Stimulated activated CD4-positive, alpha-beta T cell treated with anti-CD3 and anti-CD28 coated beads, Interleukin-15, amount 100 ng/mL, for 1 hour (primary cell): Measurements from ENCODE around the gene NCSTN.

Experiments used
- DNase-seq, 2 donors: peaks; one replicate each; pipeline ENCODE4 v3.0.0-alpha.2; 2020; ENCODE audit warnings: low read depth in 1 of 2, low spot score in 1 of 2

Gene NCSTN

DNA sequence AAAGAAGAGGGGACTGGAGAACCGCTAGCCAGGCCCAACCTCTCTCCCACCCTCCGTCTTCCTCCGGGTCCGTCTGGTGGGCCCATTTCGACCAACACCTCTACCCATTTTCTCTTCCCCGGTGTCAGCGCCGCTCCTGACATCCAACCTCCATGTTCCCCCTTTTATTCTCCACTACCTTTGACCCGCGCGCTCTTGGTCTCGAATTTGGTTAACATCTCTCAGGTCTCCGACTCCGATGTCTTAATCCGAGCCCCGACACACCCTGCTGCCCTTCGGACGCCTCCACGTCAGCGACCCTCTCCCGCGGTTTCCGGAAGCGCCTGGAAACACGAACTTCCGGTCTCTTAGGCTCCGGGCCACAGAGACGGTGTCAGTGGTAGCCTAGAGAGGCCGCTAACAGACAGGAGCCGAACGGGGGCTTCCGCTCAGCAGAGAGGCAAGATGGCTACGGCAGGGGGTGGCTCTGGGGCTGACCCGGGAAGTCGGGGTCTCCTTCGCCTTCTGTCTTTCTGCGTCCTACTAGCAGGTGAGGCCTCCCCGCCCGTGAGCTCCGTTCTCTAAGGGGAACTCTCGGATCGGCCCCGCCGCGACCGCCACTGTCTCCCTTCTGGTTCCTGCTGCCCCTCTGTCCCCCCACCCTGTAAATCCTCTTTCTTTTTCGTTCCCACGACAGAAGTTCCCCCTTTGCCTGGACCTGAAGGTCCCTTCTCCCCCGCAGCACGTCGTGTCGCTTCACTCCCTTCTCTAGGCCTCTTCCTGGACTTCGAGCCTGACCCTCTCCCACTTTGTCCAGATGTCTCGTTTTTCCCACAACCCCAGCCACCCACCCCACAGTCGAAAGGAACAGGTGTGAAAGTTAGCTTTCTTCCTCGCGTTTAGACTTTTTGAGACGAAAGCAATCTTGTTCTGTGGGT lies at the start of gene NCSTN, which contains the start of gene COPA:
TSS of gene NCSTN (plus strand) at position 431 of the 917 bp plus-strand sequence. CDS start at position 445, 14 bp downstream.
TSS of gene COPA (minus strand) at position 298 of the 917 bp plus-strand sequence. CDS start at position 218, 80 bp downstream.
- DNase-seq: peak; percentile 69 to 73

DNA sequence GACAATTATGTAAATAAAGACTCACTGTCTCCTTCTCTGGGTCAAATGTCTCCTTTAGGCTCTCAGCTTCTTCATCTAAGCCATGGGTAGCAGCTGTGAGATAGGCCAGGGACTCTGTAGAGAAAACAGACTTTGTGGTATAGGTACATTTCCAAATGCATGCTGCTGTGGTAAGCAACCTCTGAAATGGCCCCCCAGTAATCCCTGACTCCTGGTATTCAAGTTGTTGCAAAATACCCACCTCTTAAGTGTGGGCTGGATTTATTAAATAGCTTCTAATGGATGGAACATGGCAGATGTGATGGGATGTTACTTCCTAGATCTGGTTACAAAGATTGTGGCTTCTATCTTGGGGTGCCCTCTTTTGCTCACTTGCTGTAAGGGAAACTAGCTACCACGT lies 47.1 kb upstream of the NCSTN start:
- no peak for DNase-seq

DNA sequence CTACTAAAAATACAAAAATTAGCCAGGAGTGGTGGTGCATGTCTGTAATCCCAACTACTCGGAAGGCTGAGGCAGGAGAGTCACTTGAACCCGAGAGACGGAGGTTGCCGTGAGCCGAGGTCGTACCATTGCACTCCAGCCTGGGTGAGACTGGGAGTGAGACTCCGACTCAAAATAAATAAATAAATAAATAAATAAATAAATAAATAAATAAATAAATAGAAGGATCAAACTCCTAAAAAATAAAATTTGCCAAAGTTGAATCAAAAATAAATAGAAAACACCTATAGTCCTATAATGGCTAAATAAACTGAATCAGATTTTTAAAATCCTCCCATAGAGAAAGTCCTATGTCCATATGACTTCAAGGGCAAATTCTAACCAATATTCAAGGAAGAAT lies 43.0 kb upstream of the NCSTN start:
- no peak for DNase-seq

DNA sequence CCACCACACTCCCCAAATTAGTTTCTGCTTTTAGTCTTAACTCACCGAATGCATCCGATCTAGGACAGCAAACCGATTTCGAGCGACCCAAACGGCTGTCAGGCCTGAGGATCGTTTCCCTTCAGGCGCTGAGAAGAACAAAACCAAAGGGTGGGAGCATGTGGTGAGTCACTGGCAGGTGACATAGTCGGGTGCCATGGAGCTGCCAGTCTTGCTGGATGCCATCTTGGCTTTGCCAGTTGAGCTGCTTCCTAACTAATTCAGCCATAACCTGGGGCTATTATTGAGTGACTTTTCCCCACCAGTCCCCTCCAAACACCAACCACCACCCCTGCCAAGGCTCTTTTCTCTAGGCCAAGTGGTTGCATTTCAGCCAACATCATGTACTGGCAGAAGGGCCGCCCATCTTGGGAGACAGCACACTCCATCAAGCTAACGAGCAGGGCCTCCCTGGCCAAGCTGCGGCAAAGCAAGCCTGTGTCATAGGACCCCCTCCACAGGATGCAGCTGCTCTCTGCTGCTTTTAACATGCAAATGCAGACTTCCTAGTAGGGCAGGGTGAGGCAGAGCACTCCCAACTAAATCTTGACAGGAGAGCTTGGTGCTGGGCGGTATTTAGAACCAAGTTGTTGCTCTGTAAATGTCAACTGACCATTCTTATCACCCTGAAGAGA lies 35.9 kb upstream of the NCSTN start:
- no peak for DNase-seq

DNA sequence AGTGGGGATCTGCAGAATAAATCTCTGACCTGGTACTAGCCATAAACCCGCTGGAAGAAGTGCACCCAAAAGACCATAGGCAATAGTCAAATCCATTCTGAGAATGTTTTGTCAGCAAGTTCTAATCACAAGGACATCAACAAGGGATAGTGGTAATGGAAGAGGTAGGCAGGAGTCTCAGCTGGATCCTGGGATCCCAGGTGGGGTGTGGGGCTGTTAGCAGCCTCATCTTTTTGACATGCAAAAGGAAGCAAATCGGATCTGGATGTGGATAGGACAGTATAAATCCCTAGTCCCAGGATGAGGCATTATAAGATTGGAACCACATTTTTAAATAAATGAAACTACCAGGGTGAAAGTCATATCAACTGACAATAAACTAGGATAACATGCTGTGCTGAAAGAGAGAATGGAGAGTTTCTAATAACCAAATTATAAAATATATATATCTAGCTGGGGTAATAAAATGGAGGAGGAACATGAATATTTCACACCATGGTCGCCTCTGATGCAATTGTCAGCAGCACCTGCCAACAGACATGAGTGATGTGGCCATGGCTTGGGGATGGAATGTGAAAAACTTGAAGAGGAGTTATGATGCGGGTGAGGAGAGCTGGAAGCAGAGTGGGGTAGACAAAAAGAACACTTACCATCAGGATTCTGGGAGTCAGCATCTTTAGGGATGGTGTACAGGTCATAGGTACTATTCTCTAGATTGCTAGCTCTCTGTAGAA lies 34.6 kb upstream of the NCSTN start:
- no peak for DNase-seq

DNA sequence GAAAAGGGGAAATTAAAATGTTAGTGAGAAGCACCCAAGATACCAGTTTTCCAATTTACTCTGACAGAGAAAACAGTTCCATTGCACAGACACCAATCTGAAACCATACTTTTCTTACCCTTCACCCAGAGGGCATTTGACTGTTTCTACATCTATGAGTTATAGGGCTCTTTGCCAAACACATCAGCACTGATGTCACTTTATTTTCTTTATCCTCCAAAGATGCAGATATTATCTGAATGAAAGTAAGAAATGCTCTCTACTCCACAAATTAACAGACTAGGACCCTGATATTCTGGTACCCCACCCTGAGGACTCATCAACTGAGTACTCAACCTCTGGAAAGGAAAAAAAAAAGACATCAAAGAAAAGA lies 34.0 kb upstream of the NCSTN start:
- DNase-seq: no peak

DNA sequence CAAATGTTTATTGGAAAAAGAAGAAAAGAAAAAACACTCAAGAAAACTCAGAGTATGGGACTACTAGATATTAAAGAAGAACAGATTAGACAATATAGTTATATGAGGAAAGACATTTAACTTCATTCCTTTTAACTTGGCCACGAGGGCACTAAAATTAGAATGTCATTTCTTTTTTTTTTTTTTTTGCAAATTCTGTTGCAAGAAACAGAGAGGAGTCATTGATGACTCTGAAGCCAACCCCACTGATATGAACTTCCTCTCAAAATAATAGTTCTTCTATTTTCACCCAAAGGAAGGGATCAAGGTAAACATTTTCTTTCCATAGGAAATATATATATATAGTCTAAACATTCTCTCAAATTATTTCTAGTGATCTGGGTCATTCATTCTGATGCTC lies 33.6 kb upstream of the NCSTN start:
- no peak for DNase-seq

DNA sequence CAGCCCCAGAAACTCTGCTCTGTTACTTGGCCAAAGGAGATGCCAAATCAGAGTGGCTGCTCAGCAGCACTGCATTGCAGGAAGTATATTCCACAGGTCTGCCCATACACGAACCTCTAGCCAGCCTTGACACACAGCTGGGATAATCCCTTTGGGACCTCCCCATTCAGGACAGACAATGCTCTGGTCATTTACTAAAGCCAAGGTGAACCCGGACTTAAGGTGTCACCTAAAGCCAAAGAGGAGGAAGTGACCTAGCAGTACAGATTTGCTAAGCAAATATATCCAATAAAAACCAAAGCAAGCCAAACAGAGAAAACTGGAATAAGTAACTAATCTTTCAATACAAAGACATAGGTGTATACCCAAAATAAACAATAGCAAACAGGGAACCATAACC lies 27.8 kb upstream of the NCSTN start:
- no peak for DNase-seq

DNA sequence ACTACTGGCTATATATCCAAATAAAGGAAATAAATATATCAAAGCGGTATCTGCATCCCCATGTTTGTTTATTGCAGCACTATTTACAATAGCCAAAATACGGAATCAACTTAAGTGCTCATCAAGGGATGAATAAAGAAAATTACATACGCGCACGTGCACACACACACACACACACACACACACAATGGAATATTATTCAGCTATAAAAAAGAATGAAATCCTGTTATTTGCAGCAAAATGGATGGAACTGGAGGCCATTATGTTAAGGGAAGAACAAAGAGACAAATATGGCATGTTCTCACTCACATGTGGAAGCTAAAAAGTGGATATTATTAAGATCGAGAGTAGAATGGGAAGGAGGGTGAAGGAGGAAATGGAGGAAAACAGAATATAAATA lies 20.4 kb upstream of the NCSTN start:
- DNase-seq: no peak

DNA sequence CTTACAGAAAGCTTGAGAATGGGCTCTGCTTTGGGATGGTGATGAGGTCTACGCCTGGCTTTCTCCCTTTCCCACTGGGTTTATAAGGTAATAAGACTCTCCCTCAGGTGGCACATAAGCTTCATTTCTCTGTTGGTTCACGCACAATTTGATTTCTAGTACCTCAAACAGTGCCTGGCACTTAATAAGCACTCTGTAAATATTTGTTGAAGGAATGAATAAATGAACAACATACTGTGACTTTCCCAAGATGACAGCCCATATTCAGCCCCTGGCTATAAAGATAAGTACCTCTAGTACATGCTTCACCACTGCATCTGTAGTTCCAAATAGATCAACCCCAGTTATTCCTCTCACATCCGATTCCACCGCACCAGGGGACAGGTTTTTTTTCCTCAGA lies 17.9 kb upstream of the NCSTN start:
- DNase-seq: no peak

DNA sequence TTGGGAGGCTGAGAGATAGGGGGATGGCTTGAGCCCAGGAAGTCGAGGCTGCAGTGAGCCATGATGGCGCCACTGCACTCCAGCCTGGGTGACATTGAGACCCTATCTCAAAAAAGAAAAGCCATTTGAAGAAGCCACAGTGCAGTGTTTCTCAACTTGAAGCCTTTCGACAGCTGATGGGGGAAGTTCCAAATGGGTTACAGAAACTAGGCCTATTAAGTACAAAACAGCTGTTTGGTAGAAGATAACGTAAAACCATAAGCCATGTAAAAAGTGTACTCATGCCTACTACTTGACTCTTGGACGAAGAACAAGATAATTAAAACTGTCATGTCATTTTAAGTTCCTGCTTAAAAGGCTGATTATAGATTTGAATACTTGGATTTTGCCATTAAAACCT lies 16.8 kb upstream of the NCSTN start:
- no peak for DNase-seq

DNA sequence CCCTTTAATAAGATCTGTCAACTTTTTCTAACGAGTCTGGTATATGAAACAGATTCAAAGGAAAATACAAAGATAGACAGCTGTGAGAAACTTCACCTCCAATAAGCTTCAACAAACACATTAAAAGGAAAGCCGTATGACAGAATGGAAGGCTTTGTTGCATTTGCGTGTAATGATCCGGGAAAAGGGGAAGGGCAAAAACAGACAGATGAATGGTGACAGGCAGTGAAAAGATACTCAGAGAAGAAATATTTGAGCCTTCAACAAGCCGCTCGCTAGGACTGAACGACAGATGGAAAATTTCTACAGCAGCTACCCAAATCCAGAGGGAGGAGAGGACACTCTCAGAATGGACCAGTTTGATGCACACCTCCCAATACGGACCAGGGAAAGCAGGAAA lies 15.0 kb upstream of the NCSTN start:
- no peak for DNase-seq

DNA sequence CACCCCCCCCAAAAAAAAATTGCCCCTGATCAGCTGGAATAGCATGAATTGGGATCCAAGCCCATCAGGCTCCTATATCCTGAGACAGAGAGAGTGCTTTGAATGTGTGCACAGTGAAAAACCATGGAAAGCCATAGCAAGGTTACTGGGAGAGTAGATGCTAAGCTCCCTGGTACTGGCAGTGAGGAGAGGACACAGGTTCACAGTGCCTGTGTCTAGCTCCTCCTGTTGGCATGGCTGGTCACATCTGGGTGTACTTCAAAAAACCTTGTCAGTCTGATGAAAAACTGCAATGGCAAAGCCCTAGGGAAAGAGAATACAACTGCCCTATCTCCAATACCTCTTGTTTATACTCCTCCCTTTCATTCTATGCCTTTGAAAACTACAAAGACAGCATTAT lies 13.1 kb upstream of the NCSTN start:
- DNase-seq: no peak

DNA sequence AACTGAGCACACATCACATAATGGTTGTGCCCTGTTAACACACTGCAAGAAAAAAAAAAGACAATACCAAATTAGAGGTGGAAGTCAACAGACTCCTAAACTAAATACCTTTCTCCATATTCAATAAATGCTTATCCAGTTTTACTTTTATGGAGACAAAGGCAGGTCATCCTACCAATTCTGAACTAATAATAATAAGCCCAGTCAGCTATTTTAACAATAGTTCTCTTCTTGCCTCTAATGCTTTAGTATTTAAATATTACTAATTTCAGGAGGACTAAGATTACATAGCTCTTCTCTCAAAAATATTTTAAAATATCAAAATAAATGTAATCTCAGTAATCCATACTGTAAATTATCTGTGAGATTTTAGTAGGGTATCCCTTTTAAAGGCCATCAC lies 10.7 kb upstream of the NCSTN start:
- DNase-seq: no peak

DNA sequence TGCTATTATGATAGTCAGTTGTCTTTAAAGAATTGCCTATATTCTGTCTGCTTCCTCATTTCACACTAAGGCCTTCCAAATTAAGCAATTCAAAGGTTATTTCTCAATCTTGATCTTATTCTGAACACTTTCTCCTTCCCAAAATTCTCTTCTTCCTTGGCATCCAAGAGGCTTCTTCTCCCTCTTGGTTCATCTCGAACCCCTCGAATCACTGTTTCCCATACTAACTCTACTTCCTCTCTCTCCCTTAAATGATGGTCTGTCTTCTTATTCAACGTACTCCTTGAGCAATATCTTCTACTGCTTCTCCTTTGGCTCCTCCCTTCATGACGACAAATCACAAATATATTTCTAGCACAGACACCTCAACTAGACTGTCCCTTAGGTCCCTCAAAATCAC lies 4.6 kb upstream of the NCSTN start:
- DNase-seq: no peak

DNA sequence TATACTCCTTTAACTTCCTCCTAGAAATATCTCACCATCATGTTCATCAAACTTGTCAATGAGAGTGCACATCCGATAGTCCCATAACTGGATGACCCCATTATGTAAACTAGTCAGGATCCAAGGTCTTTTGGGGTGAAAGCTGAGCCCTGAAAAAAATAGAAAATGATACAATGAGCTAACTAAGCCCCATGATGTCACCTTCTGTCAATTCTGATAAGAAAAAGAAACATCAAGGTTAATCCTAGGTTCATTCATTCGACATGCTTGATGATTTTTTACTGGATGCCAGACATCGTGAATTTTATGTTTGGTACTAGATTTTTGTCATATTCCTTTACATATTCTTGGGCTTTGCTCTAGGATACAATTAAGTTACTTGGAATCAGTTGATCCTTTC lies 3.0 kb upstream of the NCSTN start:
- DNase-seq: no peak

DNA sequence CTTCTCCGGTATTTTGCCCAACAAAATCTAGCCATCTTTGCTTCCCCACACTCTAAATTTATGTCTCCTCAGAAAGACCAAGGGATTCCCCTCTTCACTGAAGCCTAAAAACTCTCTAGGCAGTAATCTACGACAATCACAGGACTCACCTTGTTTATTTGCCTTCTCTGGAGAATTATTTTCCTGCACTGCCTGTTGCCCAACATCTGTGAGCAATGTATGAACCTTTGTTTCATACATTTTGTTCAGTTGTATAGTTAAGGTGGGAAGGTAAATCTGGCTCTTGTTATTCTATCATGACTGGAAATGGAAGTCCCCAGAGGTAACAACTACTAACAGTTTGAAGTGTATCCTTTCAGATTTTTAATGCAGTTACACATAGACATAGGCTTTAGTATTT lies 2.3 kb upstream of the NCSTN start:
- no peak for DNase-seq

DNA sequence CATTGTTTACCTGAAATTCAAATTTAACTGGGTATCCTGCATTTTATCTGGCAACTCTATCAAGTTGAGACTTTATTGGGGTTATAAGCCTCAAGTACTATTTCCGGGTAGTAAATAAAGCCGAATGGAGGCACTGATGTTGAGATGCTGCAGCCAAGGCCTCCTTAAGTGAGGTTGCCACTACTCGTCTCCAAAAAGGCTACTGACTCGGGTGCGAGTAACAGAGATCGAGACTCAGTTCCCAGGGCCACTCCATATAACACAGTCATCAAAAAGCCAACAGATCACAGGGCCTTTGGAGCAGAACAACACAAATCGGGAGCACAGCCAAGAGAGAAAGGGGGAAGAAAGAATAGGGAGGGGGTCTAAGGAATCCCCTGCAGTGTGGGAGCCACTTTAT lies 657 bp upstream of the NCSTN start:
- DNase-seq: no peak

DNA sequence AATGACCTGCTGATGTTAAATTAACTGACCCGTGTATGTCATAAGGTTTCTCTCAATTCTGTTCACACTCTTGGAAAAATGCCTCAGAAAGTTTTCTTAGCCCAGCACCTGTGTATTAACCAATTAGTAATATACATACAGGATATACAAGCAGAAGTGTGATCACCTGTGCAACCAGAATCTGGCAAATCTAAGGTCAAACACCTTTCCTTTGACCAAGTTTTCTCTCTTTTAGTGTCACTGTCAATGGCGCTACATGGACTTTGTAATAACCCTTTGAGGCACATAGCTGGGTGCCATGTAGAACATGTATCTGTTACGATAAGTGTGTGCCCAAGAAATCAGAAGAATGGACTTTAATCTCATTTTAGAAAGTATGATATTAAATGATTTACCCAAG lies 1.1 kb downstream of the NCSTN start:
- DNase-seq: no peak

DNA sequence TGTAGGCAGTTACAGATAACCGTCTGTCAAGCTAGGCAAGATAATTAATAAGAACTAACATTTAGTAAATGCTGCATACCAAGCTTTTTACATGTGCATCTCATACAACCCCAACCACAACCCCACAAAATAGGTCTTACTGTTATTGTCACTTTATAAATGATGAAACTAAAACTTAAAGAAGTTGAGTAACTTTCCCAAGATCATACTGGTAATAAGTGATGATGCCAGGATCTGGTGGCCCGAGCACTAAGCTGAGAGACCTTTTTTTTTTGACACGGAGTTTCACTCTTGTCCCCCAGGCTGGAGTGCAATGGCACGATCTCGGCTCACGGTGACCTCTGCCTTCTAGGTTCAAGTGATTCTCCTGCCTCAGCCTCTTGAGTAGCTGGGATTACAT lies 1.8 kb downstream of the NCSTN start:
- DNase-seq: no peak

DNA sequence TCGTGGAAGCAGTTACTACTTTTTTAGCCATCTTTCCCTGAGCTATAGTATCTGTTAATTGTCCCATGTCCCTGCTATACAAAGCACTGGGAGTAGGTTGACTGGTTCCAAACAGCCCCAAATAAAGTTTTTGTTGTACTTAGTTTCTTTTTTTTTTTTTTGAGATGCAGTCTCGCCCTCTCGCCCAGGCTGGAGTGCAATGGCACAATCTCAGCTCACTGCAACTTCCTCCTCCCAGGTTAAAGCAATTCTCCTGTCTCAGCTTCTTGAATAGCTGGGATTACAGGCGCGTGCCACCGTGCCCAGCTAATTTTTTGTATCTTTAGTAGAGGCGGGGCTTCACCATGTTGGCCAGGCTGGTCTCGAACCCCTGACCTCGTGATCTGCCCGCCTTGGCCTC lies 3.3 kb downstream of the NCSTN start:
- DNase-seq: no peak

DNA sequence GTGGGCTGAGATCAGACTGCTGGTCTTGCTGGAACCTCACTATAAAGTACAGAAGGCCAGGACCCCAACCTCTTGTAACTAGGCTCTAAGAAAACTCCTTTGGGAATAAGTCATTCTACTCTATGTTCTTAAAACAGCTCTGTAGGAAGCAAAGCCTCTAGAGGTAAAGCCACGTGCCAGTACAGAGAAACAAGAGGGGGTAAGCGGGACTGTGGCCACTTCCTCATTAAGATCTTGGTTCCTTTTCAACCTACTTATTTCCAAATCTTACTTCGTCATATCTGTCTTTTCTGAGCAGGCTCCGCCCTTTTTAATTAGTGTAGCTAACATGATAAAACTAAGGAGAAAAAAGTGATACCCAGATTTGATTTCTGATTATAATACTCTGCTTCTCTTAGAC lies 3.8 kb downstream of the NCSTN start:
- no peak for DNase-seq
